Fibroblast of lung (primary cell): Measurements from ENCODE around the gene TMCC1. TPM values are rescaled to one million over a fixed set of nuclear protein-coding genes. Genes with fewer than 3 reads are reported as not detected.
"Not testable (repeated sequence)": the region's sequence is repeated elsewhere in the genome, so short reads cannot be mapped to it uniquely, and the experiment has no call there.

ENCODE experiments used
- DNase-seq, 2 donors: peaks; one replicate each; pipeline versions ENCODE4 v3.0.0 to v3.0.0-alpha.2; 2010; ENCODE audit warnings: low read depth in 2 of 2
- H2AFZ ChIP-seq: 2 replicates; pipeline ENCODE4 v1.5.1; 2012; ENCODE audit warnings: low read length, control low read depth, inconsistent platforms
- H3K27ac ChIP-seq: 2 replicates; pipeline ENCODE4 v1.5.1; 2011; ENCODE audit warnings: low read length, control low read depth; ENCODE audit not compliant: insufficient read depth
- H3K27me3 ChIP-seq: 2 replicates; pipeline ENCODE4 v1.5.1; 2011; ENCODE audit warnings: mild to moderate bottlenecking, low read length; ENCODE audit not compliant: control insufficient read depth, insufficient read depth
- H3K36me3 ChIP-seq: 2 replicates; pipeline ENCODE4 v1.5.1; 2011; ENCODE audit warnings: low read length; ENCODE audit not compliant: control insufficient read depth, insufficient read depth
- H3K4me1 ChIP-seq: 2 replicates; pipeline ENCODE4 v1.5.1; 2011; ENCODE audit warnings: low read length; ENCODE audit not compliant: control insufficient read depth, insufficient read depth; ENCODE audit errors: extremely low read depth
- H3K4me2 ChIP-seq: 2 replicates; pipeline ENCODE4 v1.5.1; 2011; ENCODE audit warnings: low read length, control low read depth; ENCODE audit not compliant: insufficient read depth; ENCODE audit errors: extremely low read depth
- H3K4me3 ChIP-seq, 4 experiments: fragments of 200-600 bp in 1 of 4; sonication (generic) in 1 of 4; replicated peaks in 1 of 4; 2 replicates each; pipeline ENCODE4 v1.5.1; 2011 to 2016; ENCODE audit warnings: low read length in 4 of 4, low read depth in 3 of 4, mild to moderate bottlenecking in 3 of 4, control low read depth in 2 of 4, inconsistent platforms in 1 of 4, mixed read lengths in 1 of 4; ENCODE audit not compliant: insufficient read depth in 1 of 4; ENCODE audit errors: control extremely low read depth in 1 of 4
- H3K79me2 ChIP-seq: 2 replicates; pipeline ENCODE4 v1.5.1; 2012; ENCODE audit warnings: mild to moderate bottlenecking, low read length, inconsistent platforms; ENCODE audit not compliant: control insufficient read depth, insufficient read depth
- H3K9ac ChIP-seq: 2 replicates; pipeline ENCODE4 v1.5.1; 2011; ENCODE audit warnings: mild to moderate bottlenecking, low read length, control low read depth; ENCODE audit not compliant: insufficient read depth
- H3K9me3 ChIP-seq: 2 replicates; pipeline ENCODE4 v1.5.1; 2012; ENCODE audit warnings: low read depth, low read length; ENCODE audit not compliant: control insufficient read depth, insufficient read depth
- H4K20me1 ChIP-seq: 2 replicates; pipeline ENCODE4 v1.5.1; 2011; ENCODE audit warnings: low read length; ENCODE audit not compliant: control insufficient read depth, insufficient read depth; ENCODE audit errors: extremely low read depth
- CTCF ChIP-seq, 2 donors: IDR thresholded peaks in 1 of 2; conservative IDR thresholded peaks in 1 of 2; 1 replicate in 1 of 2; 2 replicates in 1 of 2; pipeline ENCODE4 v1.5.1; 2011 to 2012; ENCODE audit warnings: low read length in 2 of 2, control low read depth in 1 of 2, inconsistent platforms in 1 of 2, low read depth in 1 of 2, mild to moderate bottlenecking in 1 of 2
- EZH2 ChIP-seq: IDR thresholded peaks from 2 replicates; pipeline ENCODE4 v1.5.1; 2012; ENCODE audit warnings: low read length, control low read depth, mild to moderate bottlenecking; ENCODE audit errors: missing control alignments
- polyA plus RNA-seq, 2 donors: library from polyadenylated mRNA; depleted of rRNA in 1 of 2; stranded (reverse) in 1 of 2; unstranded in 1 of 2; fragments of >200 nt; gene quantifications; 2 replicates each; pipeline ENCODE4 v1.2.1, GENCODE V29; 2011 to 2012; ENCODE audit warnings: missing spikeins in 1 of 2
- total RNA-seq: library from RNA; depleted of rRNA; stranded (reverse); fragments of >200 nt; gene quantifications from 2 replicates; pipeline ENCODE4 v1.2.1, GENCODE V29; 2014

TMCC1 gene
- total and polyA plus RNA-seq, 2 donors (not counting 1 experiment from before 2014, with no cell fraction given) = 16.2 to 16.8 TPM

- Histone ChIP-seq H2AFZ (no peak overlapping the region), H3K27ac (no peak overlapping the region), H3K36me3 (no peaks in the 10 kb centered on the region), H3K4me1 (peaks cover 19% of the 10 kb centered on the region), H3K79me2 (no peaks in the 10 kb centered on the region), H3K4me2 (no peak overlapping the region), H4K20me1 (no peaks in the 10 kb centered on the region), H3K27me3 (no peaks in the 10 kb centered on the region), H3K9ac (no peak overlapping the region), H3K4me3 (no peak overlapping the region), H3K9me3 (no peaks in the 10 kb centered on the region)
- DNase-seq = peak in 1 of 2 donors; percentile 41
- TF ChIP-seq EZH2 (no peak), CTCF (conservative IDR thresholded peaks at IDR 0.05 in 1 of 2, IDR thresholded peaks at IDR 0.05 in 1 of 2; ENCODE audit: low read depth in 1 of 2, low read length in 2 of 2) (no peak)
Observed at GRCh38 chr3:129612534-129613366, 280.8 kb downstream of the TMCC1 start.

GRCh38 chr3:129611812-129612533 is 281.5 kb downstream of the TMCC1 start:
- Histone ChIP-seq H4K20me1 (no peaks in the 10 kb centered on the region), H2AFZ (no peak overlapping the region), H3K4me2 (no peak overlapping the region), H3K4me1 (peaks cover 19% of the 10 kb centered on the region), H3K9ac (no peak overlapping the region), H3K36me3 (no peaks in the 10 kb centered on the region), H3K4me3 (no peak overlapping the region), H3K79me2 (no peaks in the 10 kb centered on the region), H3K9me3 (no peaks in the 10 kb centered on the region), H3K27ac (no peak overlapping the region), H3K27me3 (no peaks in the 10 kb centered on the region)
- TF ChIP-seq EZH2 = no peak
- no peak for TF ChIP-seq CTCF (conservative IDR thresholded peaks at IDR 0.05 in 1 of 2, IDR thresholded peaks at IDR 0.05 in 1 of 2; ENCODE audit: low read depth in 1 of 2, low read length in 2 of 2)
- peak in 1 of 2 donors; percentile 89 for DNase-seq

GRCh38 chr3:129611446-129611800 is 282.1 kb downstream of the TMCC1 start:
- H3K9ac ChIP-seq = no peak overlapping the region
- TF ChIP-seq EZH2 (no peak), CTCF (conservative IDR thresholded peaks at IDR 0.05 in 1 of 2, IDR thresholded peaks at IDR 0.05 in 1 of 2; ENCODE audit: low read depth in 1 of 2, low read length in 2 of 2) (no peak)
- no peak overlapping the region for H3K4me2 ChIP-seq
- H3K27me3 ChIP-seq = no peaks in the 10 kb centered on the region
- H3K36me3 ChIP-seq = no peaks in the 10 kb centered on the region
- H3K9me3 ChIP-seq = no peaks in the 10 kb centered on the region
- DNase-seq = no peak
- H3K27ac ChIP-seq = no peak overlapping the region
- no peaks in the 10 kb centered on the region for H4K20me1 ChIP-seq
- no peak overlapping the region for H3K4me3 ChIP-seq
- no peaks in the 10 kb centered on the region for H3K79me2 ChIP-seq
- H2AFZ ChIP-seq = no peak overlapping the region
- peaks cover 13% of the 10 kb centered on the region for H3K4me1 ChIP-seq

- H3K4me3 ChIP-seq, H3K4me2 ChIP-seq, H3K27ac ChIP-seq: not testable (repeated sequence)
Observed at GRCh38 chr3:129610794-129611445, 282.6 kb downstream of the TMCC1 start.

More at GRCh38 chr3:129610794-129611445, 282.6 kb downstream of the TMCC1 start:
- H3K79me2 ChIP-seq, H4K20me1 ChIP-seq, H3K36me3 ChIP-seq, H3K9ac ChIP-seq, H3K9me3 ChIP-seq, H3K27me3 ChIP-seq, H2AFZ ChIP-seq, DNase-seq: not testable (repeated sequence)
- peaks cover 12% of the 10 kb centered on the region for H3K4me1 ChIP-seq
